Activated CD4-positive, alpha-beta T cell treated with anti-CD3 and anti-CD28 coated beads for 4 hours (primary cell): Measurements from ENCODE around the gene TST.
"Not testable (repeated sequence)": the region's sequence is repeated elsewhere in the genome, so short reads cannot be mapped to it uniquely, and the experiment has no call there.

ENCODE experiments used
- DNase-seq, 2 donors: peaks; one replicate each; pipeline ENCODE4 v3.0.0-alpha.2; 2020

Gene TST

GRCh38 chr22:37012956-37013355 lies 6.3 kb downstream of the TST start:
- no peak for DNase-seq

GRCh38 chr22:37012262-37012904 lies 6.9 kb downstream of the TST start:
- DNase-seq = no peak

GRCh38 chr22:37011472-37011871 lies 7.8 kb downstream of the TST start:
- DNase-seq = no peak

- DNase-seq = no peak
Observed at GRCh38 chr22:37010976-37011375, 8.3 kb downstream of the TST start.

GRCh38 chr22:37010174-37010573 lies 9.1 kb downstream of the TST start:
- no peak for DNase-seq

GRCh38 chr22:37009490-37009889 lies 9.8 kb downstream of the TST start:
- DNase-seq = no peak

- no peak for DNase-seq
Observed at GRCh38 chr22:37008365-37008764, 10.9 kb downstream of the TST start.

- no peak for DNase-seq
Observed at GRCh38 chr22:37007651-37008050, 11.6 kb downstream of the TST start.

- no peak for DNase-seq
Observed at GRCh38 chr22:37002633-37003032, 16.6 kb downstream of the TST start.

GRCh38 chr22:37001826-37002225 lies 17.4 kb downstream of the TST start:
- DNase-seq = no peak

- DNase-seq = no peak
Observed at GRCh38 chr22:37000676-37001534, 18.3 kb downstream of the TST start.

GRCh38 chr22:36999463-36999862 lies 19.8 kb downstream of the TST start:
- no peak for DNase-seq

- no peak for DNase-seq
Observed at GRCh38 chr22:36998620-36999351, 20.5 kb downstream of the TST start.

- no peak for DNase-seq
Observed at GRCh38 chr22:36997746-36998145, 21.5 kb downstream of the TST start.

- DNase-seq = no peak
Observed at GRCh38 chr22:36991206-36991605, 28.0 kb downstream of the TST start.

- no peak for DNase-seq
Observed at GRCh38 chr22:36990457-36990856, 28.8 kb downstream of the TST start.

GRCh38 chr22:36989012-36989411 lies 30.2 kb downstream of the TST start:
- DNase-seq = not testable (repeated sequence)

GRCh38 chr22:36988075-36988832 lies 31.0 kb downstream of the TST start:
- DNase-seq = no peak

GRCh38 chr22:36986242-36986821 lies 32.9 kb downstream of the TST start:
- peak; percentile 7 to 29 for DNase-seq

GRCh38 chr22:36985211-36985889 lies 33.9 kb downstream of the TST start:
- DNase-seq = no peak

- DNase-seq = no peak
Observed at GRCh38 chr22:36982136-36982535, 37.1 kb downstream of the TST start.

GRCh38 chr22:36981247-36981775 lies 37.9 kb downstream of the TST start:
- DNase-seq = no peak
